ENCODE data around the gene ZBTB7C.

- TF ChIP-seq EZH2 (IDR thresholded peaks at IDR 0.05; ENCODE audit: low read length) (no peak), CTCF (optimal IDR thresholded peaks at IDR 0.05 in 1 of 3, IDR thresholded peaks at IDR 0.05 in 1 of 3, conservative IDR thresholded peaks at IDR 0.05 in 1 of 3; ENCODE audit: extremely low read depth in 1 of 3, insufficient read depth in 2 of 3, low read length in 3 of 3) (no peak)
Observed at GRCh38 chr18:48108136-48108535, 301.0 kb downstream of the ZBTB7C start.
